Measurements from ENCODE around the gene KLHDC7B. TPM values are rescaled to one million over a fixed set of nuclear protein-coding genes. Genes with fewer than 3 reads are reported as not detected.
A peak's percentile ranks its signal among the peaks of the same experiment; 100 is the strongest.

Gene KLHDC7B
- total RNA-seq, 4 donors from 2014 or later: 0.90 TPM; not detected in 3

DNA sequence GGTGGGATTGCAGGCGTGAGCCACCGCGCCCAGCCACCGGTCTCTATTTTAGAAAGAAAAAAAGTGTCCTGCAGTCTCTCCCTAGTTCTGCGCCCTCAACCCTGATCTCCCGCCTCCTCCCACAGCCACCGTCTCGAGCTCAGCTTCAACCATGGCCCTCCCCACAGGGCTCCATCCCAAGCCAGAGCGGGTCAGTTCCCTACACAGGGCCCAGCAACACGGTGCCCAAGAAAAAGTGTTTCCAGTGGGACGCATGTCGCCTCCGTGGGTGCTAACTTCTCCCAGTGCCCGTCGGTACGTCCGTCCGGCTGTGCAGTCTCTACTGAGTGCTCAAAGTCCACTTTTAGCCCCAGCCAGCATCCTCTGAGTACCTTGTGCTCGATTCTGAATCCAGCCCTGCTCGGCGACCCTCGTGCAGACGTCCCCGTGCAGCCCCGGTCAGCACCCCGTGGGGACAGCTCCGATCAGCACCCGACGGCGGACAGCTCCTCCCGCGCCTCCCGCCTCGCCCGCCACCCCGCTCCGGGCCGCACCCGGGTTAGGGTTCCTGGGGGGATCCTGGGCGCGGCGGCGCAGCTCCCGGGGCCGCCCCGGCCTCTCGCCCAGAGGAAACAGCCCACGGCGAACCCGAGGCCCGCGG is 54.2 kb downstream of the KLHDC7B start:
- Histone ChIP-seq H3K4me3 (peak overlapping the region in 3 of 4 donors; percentile 10 to 57 (median 27)), H3K27me3 (peaks cover 0 to 54% of the 10 kb centered on the region in 2 donors), H3K36me3 (peaks cover 0 to 27% (median 0%) of the 10 kb centered on the region in 3 donors), H3K4me1 (peaks cover 0 to 23% (median 1%) of the 10 kb centered on the region in 4 donors), H3K27ac (no peak overlapping the region), H3K9me3 (no peaks in the 10 kb centered on the region)
- WGBS, 2 donors: 19 to 20% methylated on average over 37 to 41 of the region's 52 CpGs
- peak in 1 of 2 donors; percentile 11 for TF ChIP-seq EP300 (IDR thresholded peaks at IDR 0.05)
- no peak for TF ChIP-seq POLR2A (IDR thresholded peaks at IDR 0.05)
- DNase-seq (ENCODE audit: low spot score in 2 of 2): peak in 1 of 2 donors; percentile 33

GRCh38 chr22:50600538-50600937 is 54.8 kb downstream of the KLHDC7B start, which contains the start of gene MAPK8IP2:
MAPK8IP2 (plus strand) TSS chr22:50600793; CDS start chr22:50600819, 26 bp downstream.
- TF ChIP-seq POLR2A (IDR thresholded peaks at IDR 0.05) (no peak), EP300 (IDR thresholded peaks at IDR 0.05) (no peak)
- TF ChIP-seq, protein P1, sequence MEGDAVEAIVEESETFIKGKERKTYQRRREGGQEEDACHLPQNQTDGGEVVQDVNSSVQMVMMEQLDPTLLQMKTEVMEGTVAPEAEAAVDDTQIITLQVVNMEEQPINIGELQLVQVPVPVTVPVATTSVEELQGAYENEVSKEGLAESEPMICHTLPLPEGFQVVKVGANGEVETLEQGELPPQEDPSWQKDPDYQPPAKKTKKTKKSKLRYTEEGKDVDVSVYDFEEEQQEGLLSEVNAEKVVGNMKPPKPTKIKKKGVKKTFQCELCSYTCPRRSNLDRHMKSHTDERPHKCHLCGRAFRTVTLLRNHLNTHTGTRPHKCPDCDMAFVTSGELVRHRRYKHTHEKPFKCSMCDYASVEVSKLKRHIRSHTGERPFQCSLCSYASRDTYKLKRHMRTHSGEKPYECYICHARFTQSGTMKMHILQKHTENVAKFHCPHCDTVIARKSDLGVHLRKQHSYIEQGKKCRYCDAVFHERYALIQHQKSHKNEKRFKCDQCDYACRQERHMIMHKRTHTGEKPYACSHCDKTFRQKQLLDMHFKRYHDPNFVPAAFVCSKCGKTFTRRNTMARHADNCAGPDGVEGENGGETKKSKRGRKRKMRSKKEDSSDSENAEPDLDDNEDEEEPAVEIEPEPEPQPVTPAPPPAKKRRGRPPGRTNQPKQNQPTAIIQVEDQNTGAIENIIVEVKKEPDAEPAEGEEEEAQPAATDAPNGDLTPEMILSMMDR (IDR thresholded peaks at IDR 0.05): no peak
- H3K27me3 ChIP-seq: peaks cover 0 to 60% of the 10 kb centered on the region in 2 donors
- no peak for DNase-seq (ENCODE audit: low spot score in 2 of 2)

More at GRCh38 chr22:50600538-50600937, 54.8 kb downstream of the KLHDC7B start, which contains the start of gene MAPK8IP2:
- WGBS, 2 donors: 0 to 1% methylated on average over 17 to 22 of the region's 61 CpGs
- Histone ChIP-seq H3K4me3 (peak within 1 kb of the TSS in 3 of 4 donors; percentile 12 to 57 (median 27)), H3K4me1 (peaks cover 0 to 23% (median 1%) of the 10 kb centered on the region in 4 donors), H3K36me3 (peaks cover 0 to 27% (median 0%) of the 10 kb centered on the region in 3 donors), H3K9me3 (no peaks in the 10 kb centered on the region), H3K27ac (no peak within 1 kb of the TSS)

Other genes starting within 250 kb of the KLHDC7B start
- 100 to 1,000 TPM; 135 to 193 (median 165) TPM for gene PLXNB2, start 238.3 kb upstream of the KLHDC7B start, total RNA-seq
- 10 to 100 TPM in 3 of 4 donors, 1 to 10 TPM in 1; 8.6 to 13.1 (median 11.7) TPM for gene DENND6B, start 218.9 kb upstream of the KLHDC7B start, total RNA-seq
- 100 to 1,000 TPM in 1 of 4 donors, 10 to 100 TPM in 3; 55.9 to 112 (median 76.7) TPM for gene PPP6R2, start 202.6 kb upstream of the KLHDC7B start, total RNA-seq
- 10 to 100 TPM; 48.5 to 77.7 (median 68.3) TPM for gene SBF1, start 70.9 kb upstream of the KLHDC7B start, total RNA-seq
- not detected for gene ADM2, start 64.4 kb upstream of the KLHDC7B start, total RNA-seq
- gene MIOX, start 59.0 kb upstream of the KLHDC7B start, total RNA-seq: not detected
- gene LMF2, start 38.2 kb upstream of the KLHDC7B start, total RNA-seq: 10 to 100 TPM; 53.7 to 85.2 (median 58.1) TPM
- 10 to 100 TPM; 43.9 to 57.3 (median 45.0) TPM for gene NCAPH2, start 37.7 kb upstream of the KLHDC7B start, total RNA-seq
- 1 to 10 TPM in 3 of 4 donors, not detected in 1; 2.5 to 3.9 (median 3.3) TPM for gene SCO2, start 20.3 kb upstream of the KLHDC7B start, total RNA-seq
- 100 to 1,000 TPM in 1 of 4 donors, 10 to 100 TPM in 3; 33.1 to 239 (median 60.3) TPM for gene TYMP, start 15.9 kb upstream of the KLHDC7B start, total RNA-seq
- not detected for gene SYCE3, start 17.0 kb downstream of the KLHDC7B start, total RNA-seq
- 10 to 100 TPM in 3 of 4 donors, 1 to 10 TPM in 1; 7.2 to 22.6 (median 15.1) TPM for gene CPT1B, start 32.5 kb downstream of the KLHDC7B start, total RNA-seq
- gene CHKB, start 37.0 kb downstream of the KLHDC7B start, total RNA-seq: 10 to 100 TPM; 55.9 to 95.4 (median 74.4) TPM
- gene MAPK8IP2, start 54.9 kb downstream of the KLHDC7B start, total RNA-seq: 1 to 10 TPM; 3.0 to 6.1 (median 4.8) TPM
- 10 to 100 TPM; 33.2 to 51.5 (median 48.0) TPM for gene ARSA, start 82.3 kb downstream of the KLHDC7B start, total RNA-seq
- gene SHANK3, start 126.9 kb downstream of the KLHDC7B start, total RNA-seq: 10 to 100 TPM; 10.3 to 29.4 (median 20.5) TPM
- 1 to 10 TPM in 2 of 4 donors, not detected in 2; 2.2 to 4.8 TPM for gene ACR, start 192.3 kb downstream of the KLHDC7B start, total RNA-seq
- gene RABL2B, start 237.7 kb downstream of the KLHDC7B start, total RNA-seq: 10 to 100 TPM; 14.5 to 35.7 (median 20.5) TPM

All from tibial nerve (tissue), 4 donors.